Measurements from ENCODE around the gene COL8A1. TPM values are rescaled to one million over a fixed set of nuclear protein-coding genes. Genes with fewer than 3 reads are reported as not detected.

Gene COL8A1
- total and polyA plus RNA-seq, 10 of the 15 experiments (the other 5 are each of a cell fraction or from before 2014, with no cell fraction given): 0.04 to 0.73 (median 0.10) TPM; not detected in 5

DNA sequence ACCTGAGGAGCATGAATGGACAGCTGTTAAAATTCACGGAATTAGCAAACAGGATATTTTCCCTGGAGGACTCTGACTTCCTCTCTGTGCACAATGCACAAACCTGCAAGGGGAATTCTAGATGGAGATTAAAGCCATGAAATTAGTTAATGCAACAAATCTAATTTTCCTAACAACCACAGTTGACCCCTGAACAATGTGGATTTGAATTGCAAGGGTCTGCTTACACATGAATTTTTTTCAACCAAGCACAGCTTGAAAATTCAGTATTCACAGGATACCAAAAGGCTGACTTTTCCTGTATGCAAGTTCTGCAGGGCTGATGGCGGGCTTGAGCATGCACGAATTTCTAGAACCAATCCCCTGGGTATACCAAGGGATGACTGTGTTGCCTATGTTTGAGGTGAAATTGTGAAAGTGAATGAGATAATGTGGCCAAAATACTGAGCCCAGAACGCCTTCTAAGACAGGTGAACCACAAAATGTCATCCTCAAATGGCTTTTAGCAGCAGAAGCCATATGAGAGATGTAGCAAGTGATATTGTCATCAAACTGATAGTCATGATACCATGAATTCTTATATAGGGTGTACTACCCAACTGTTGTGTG lies 52.5 kb downstream of the COL8A1 start:
- Histone ChIP-seq H3K4me2 (ENCODE audit: control insufficient read depth, insufficient read depth) (no peak overlapping the region), H3K36me3 (ENCODE audit: control insufficient read depth in 2 of 2, insufficient read depth in 2 of 2, low read length in 1 of 2) (no peaks in the 10 kb centered on the region), H3K4me3 (no peak overlapping the region), H3K4me1 (ENCODE audit: control insufficient read depth, insufficient read depth, low read length) (no peaks in the 10 kb centered on the region), H3K79me2 (ENCODE audit: control insufficient read depth, insufficient read depth, low read length) (no peaks in the 10 kb centered on the region), H3K27ac (ENCODE audit: control insufficient read depth, insufficient read depth) (no peak overlapping the region), H3K9ac (ENCODE audit: control insufficient read depth, insufficient read depth, low read length) (no peak overlapping the region), H3K27me3 (replicated peaks in 1 of 2; ENCODE audit: control insufficient read depth in 2 of 2, insufficient read depth in 2 of 2, low read length in 1 of 2) (no peaks in the 10 kb centered on the region; a peak in 1 of 4 replicates), H3K9me3 (replicated peaks; ENCODE audit: control insufficient read depth, insufficient read depth, low read length) (no peaks in the 10 kb centered on the region), H2AFZ (ENCODE audit: control insufficient read depth, low read depth, low read length) (no peak overlapping the region), H4K20me1 (ENCODE audit: control insufficient read depth, insufficient read depth) (no peaks in the 10 kb centered on the region)
- FAIRE-seq (no peak), ATAC-seq (peak; percentile 47), DNase-seq (ENCODE audit: low read depth, low spot score) (no peak)
- in situ Hi-C loops (cut with MboI): no loop called here
- ChIA-PET SMC1A (ENCODE audit: uncharacterized antibody, unreplicated experiment) (no interaction called here), POLR2A (no interaction called here), CTCF (no interaction called here), RAD21 (ENCODE audit: unreplicated experiment) (no interaction called here)
- TF ChIP-seq NFIC (IDR thresholded peaks at IDR 0.05; ENCODE audit: low read depth, low read length) (peak; percentile 34; the same call in 1 of the 2 replicates), E4F1 (IDR thresholded peaks at IDR 0.05; ENCODE audit: borderline replicate concordance, partially characterized antibody) (no peak), RUNX3 (IDR thresholded peaks at IDR 0.05; ENCODE audit: low read length) (peak; percentile 77)
- BruUV-seq (replicated peaks): no TSS peak
- 3% methylated on average over 4 of the region's 4 CpGs for WGBS (ENCODE audit: insufficient coverage, insufficient replicate concordance, low lambda C conversion rate, missing lambda C conversion rate)
- intact Hi-C loops (cut with micrococcal nuclease; ENCODE audit: unreplicated experiment): no loop called here

- CTCF ChIA-PET: interaction anchor here (0.8 to 1.4 kb wide), 2 partner anchors 48 to 50 kb away, joined by 3 read pairs; no protein-coding TSS in a partner anchor
- RAD21 ChIA-PET (ENCODE audit: unreplicated experiment): no interaction called here
- POLR2A ChIA-PET: no interaction called here
- H3K4me1 ChIP-seq (ENCODE audit: control insufficient read depth, insufficient read depth, low read length): no peaks in the 10 kb centered on the region
- DNase-seq (ENCODE audit: low read depth, low spot score): no peak
- no TSS peak for BruUV-seq (replicated peaks)
- H3K27me3 ChIP-seq (replicated peaks in 1 of 2; ENCODE audit: control insufficient read depth in 2 of 2, insufficient read depth in 2 of 2, low read length in 1 of 2): no peaks in the 10 kb centered on the region; a peak in 2 of 4 replicates
- no peak overlapping the region for H2AFZ ChIP-seq (ENCODE audit: control insufficient read depth, low read depth, low read length)
- ATAC-seq: no peak
- intact Hi-C loops (cut with micrococcal nuclease; ENCODE audit: unreplicated experiment) (no loop called here), in situ Hi-C loops (cut with MboI) (no loop called here)
- SMC1A ChIA-PET (ENCODE audit: uncharacterized antibody, unreplicated experiment): no interaction called here
- H3K9me3 ChIP-seq (replicated peaks; ENCODE audit: control insufficient read depth, insufficient read depth, low read length): no peaks in the 10 kb centered on the region
- H3K79me2 ChIP-seq (ENCODE audit: control insufficient read depth, insufficient read depth, low read length): no peaks in the 10 kb centered on the region
- no peaks in the 10 kb centered on the region for H4K20me1 ChIP-seq (ENCODE audit: control insufficient read depth, insufficient read depth)
- no peak for TF ChIP-seq SMC3 (IDR thresholded peaks at IDR 0.05; ENCODE audit: borderline replicate concordance, low read length)
- no peak for TF ChIP-seq CBX3 (IDR thresholded peaks at IDR 0.05; ENCODE audit: borderline replicate concordance, low read depth)
- no peak for TF ChIP-seq ZNF24 (IDR thresholded peaks at IDR 0.05)
- no peak for TF ChIP-seq EZH2 (IDR thresholded peaks at IDR 0.05; ENCODE audit: borderline replicate concordance, control insufficient read depth, low read depth, low read length)
- TF ChIP-seq, protein P1, sequence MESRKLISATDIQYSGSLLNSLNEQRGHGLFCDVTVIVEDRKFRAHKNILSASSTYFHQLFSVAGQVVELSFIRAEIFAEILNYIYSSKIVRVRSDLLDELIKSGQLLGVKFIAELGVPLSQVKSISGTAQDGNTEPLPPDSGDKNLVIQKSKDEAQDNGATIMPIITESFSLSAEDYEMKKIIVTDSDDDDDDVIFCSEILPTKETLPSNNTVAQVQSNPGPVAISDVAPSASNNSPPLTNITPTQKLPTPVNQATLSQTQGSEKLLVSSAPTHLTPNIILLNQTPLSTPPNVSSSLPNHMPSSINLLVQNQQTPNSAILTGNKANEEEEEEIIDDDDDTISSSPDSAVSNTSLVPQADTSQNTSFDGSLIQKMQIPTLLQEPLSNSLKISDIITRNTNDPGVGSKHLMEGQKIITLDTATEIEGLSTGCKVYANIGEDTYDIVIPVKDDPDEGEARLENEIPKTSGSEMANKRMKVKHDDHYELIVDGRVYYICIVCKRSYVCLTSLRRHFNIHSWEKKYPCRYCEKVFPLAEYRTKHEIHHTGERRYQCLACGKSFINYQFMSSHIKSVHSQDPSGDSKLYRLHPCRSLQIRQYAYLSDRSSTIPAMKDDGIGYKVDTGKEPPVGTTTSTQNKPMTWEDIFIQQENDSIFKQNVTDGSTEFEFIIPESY (IDR thresholded peaks at IDR 0.05): no peak
- no peak for TF ChIP-seq MYB (IDR thresholded peaks at IDR 0.05; ENCODE audit: borderline replicate concordance, low read depth, low read length)
- TF ChIP-seq TARDBP (IDR thresholded peaks at IDR 0.05; ENCODE audit: borderline replicate concordance): no peak
- TF ChIP-seq IKZF1 (conservative IDR thresholded peaks at IDR 0.05): no peak
- no peak for TF ChIP-seq PAX5 (IDR thresholded peaks at IDR 0.05; ENCODE audit: borderline replicate concordance, low read depth, low read length)
- TF ChIP-seq LARP7 (IDR thresholded peaks at IDR 0.05): no peak
- no peak overlapping the region for H3K4me3 ChIP-seq
- H3K27ac ChIP-seq (ENCODE audit: control insufficient read depth, insufficient read depth): no peak overlapping the region
- no peaks in the 10 kb centered on the region for H3K36me3 ChIP-seq (ENCODE audit: control insufficient read depth in 2 of 2, insufficient read depth in 2 of 2, low read length in 1 of 2)
- FAIRE-seq: no peak
- WGBS (ENCODE audit: insufficient coverage, insufficient replicate concordance, low lambda C conversion rate, missing lambda C conversion rate): 11% methylated on average over 2 of the region's 2 CpGs
- H3K4me2 ChIP-seq (ENCODE audit: control insufficient read depth, insufficient read depth): no peak overlapping the region
- no peak overlapping the region for H3K9ac ChIP-seq (ENCODE audit: control insufficient read depth, insufficient read depth, low read length)
These were observed 55.2 kb downstream of the COL8A1 start for GRCh38 chr3:99693636-99694035.

Measured in GM12878 (cell line).